Skeletal muscle satellite cell (primary cell): ENCODE results near the gene SPDYC.

Experiments
- H3K27me3 ChIP-seq: 2 replicates; pipeline ENCODE4 v1.7.0; 2013; ENCODE audit warnings: low read length; ENCODE audit not compliant: control insufficient read depth, insufficient read depth
- H3K36me3 ChIP-seq: 2 replicates; pipeline ENCODE4 v1.7.0; 2013; ENCODE audit warnings: mild to moderate bottlenecking, control low read depth, low read length; ENCODE audit not compliant: insufficient read depth
- H3K4me1 ChIP-seq: 2 replicates; pipeline ENCODE4 v1.7.0; 2013; ENCODE audit warnings: low read length; ENCODE audit not compliant: control insufficient read depth, insufficient read depth
- H3K4me2 ChIP-seq: 2 replicates; pipeline ENCODE4 v1.7.0; 2013; ENCODE audit warnings: mild to moderate bottlenecking, low read length
- H3K4me3 ChIP-seq: 2 replicates; pipeline ENCODE4 v1.7.0; 2013; ENCODE audit warnings: low read length
- H3K9ac ChIP-seq: 2 replicates; pipeline ENCODE4 v1.7.0; 2013; ENCODE audit warnings: mild to moderate bottlenecking, low read depth, low read length, moderate library complexity
- H3K9me3 ChIP-seq: replicated peaks from 2 replicates; pipeline ENCODE4 v1.7.0; 2013; ENCODE audit warnings: mild to moderate bottlenecking, control low read depth, low read length

Gene SPDYC

DNA sequence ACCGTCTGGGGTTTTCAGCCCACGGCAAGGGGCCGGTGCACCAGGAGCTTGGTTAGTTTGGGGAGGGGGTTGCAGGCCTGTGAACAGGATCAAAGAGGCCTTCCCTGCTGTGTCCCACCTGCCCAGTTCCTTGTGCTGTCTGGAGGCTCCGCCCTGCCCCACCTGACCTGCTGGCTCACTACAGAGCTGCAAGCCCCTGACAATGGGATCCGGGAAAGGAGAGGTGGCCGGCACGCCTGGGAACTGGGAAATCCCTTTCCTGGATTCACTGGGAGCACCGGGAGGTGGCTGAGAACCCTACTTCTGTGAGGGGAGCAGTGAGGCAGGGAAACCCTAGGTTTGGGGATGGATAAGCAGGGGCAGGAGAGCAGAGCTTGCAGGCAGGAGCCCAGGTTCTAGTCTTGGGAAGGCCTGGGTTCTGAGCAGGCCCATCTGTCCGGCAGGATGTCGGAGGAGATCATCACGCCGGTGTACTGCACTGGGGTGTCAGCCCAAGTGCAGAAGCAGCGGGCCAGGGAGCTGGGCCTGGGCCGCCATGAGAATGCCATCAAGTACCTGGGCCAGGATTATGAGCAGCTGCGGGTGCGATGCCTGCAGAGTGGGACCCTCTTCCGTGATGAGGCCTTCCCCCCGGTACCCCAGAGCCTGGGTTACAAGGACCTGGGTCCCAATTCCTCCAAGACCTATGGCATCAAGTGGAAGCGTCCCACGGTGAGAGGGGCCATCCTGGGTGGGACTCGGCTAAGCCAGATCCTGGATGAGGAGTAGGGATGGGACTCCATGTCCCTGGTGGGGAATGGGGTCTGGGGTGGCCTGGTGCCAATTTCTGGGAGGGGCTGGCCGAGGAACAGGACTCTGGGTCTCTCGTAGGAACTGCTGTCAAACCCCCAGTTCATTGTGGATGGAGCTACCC, 12.5 kb downstream of the SPDYC start:
- Histone ChIP-seq H3K4me1 (peaks cover 20% of the 10 kb centered on the region), H3K36me3 (peaks cover 38% of the 10 kb centered on the region), H3K9me3 (no peaks in the 10 kb centered on the region), H3K27me3 (no peaks in the 10 kb centered on the region), H3K4me2 (peak overlapping the region; percentile 96), H3K4me3 (peak overlapping the region; percentile 100), H3K9ac (peak overlapping the region; percentile 97)

DNA sequence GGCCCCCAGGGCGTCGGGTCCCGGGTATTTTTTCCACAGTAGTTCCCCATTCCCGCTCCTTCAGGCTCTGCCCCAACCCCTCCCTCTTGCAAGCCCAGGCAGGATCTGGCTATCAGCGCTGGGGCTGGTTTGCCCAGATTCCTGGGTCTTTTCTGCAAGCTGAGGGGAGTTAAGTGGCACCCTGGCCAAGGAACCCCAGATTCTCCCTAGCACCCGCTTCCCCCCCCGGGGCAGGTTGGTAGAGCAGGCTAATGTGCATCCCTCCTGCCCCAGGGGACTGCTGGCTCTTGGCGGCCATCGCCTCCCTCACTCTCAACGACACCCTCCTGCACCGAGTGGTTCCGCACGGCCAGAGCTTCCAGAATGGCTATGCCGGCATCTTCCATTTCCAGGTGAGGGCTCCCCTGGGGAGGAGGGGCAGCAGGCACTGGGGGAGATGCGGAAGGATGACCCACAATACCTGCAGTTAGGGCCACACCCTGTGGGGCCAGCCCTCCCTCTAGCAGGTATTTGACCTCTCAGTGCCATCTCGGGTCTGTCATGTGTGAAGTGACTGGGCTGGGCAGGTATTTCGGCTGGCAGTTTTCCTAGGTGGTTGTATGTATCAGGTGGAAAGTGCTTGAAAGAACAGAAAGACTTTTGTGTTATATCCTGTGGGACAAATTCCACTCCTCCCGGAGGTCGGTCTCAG, 13.3 kb downstream of the SPDYC start:
- peak overlapping the region; percentile 96 for H3K4me2 ChIP-seq
- H3K4me3 ChIP-seq = peak overlapping the region; percentile 100
- no peaks in the 10 kb centered on the region for H3K27me3 ChIP-seq
- H3K9ac ChIP-seq = peak overlapping the region; percentile 97
- H3K4me1 ChIP-seq = peaks cover 20% of the 10 kb centered on the region
- no peaks in the 10 kb centered on the region for H3K9me3 ChIP-seq
- H3K36me3 ChIP-seq = peaks cover 44% of the 10 kb centered on the region

DNA sequence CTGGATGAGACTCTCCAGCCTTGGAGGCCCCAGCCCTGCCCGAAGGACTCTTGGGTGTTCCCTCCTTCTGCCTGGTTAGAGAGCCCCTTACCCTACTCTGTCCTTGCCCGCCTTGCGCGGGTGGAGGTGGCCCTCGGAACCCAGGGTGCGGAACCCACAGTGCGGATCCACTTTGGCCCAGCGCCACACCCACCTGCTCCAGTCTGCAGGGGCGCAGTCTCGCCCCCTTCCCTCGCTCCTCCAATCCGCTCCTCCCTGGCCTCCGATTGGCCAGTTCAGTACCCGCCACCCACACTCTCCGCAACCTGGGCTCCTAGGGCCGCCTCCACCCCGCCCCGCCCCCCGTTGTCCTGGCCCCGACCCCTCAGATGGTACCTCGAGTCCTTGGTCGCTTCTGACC, 14.1 kb downstream of the SPDYC start:
- Histone ChIP-seq H3K9ac (no peak overlapping the region), H3K27me3 (no peaks in the 10 kb centered on the region), H3K4me2 (no peak overlapping the region), H3K9me3 (no peaks in the 10 kb centered on the region), H3K4me1 (peaks cover 20% of the 10 kb centered on the region), H3K4me3 (no peak overlapping the region), H3K36me3 (peaks cover 47% of the 10 kb centered on the region)

DNA sequence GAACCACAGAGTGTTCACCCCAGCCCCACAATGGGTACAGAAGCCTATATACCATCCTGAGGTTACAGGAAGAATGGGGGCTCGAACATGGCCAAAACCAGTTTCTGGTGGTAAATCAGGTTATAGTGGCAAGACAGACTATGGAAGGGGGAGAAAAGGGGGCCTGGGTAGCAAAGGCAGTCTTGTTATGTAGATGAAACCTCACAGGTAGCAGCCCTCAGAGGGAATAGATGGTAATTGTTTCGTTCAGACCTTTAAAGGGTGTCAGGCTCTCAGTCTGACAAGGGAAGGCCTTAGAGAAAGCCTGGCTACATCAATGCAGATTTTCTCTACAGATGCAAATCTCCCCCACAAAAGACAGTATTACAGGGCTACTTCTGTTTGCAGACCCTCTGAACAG, 15.1 kb downstream of the SPDYC start:
- Histone ChIP-seq H3K27me3 (no peaks in the 10 kb centered on the region), H3K4me3 (no peak overlapping the region), H3K9me3 (no peaks in the 10 kb centered on the region), H3K4me1 (peaks cover 20% of the 10 kb centered on the region), H3K36me3 (peaks cover 57% of the 10 kb centered on the region), H3K9ac (no peak overlapping the region), H3K4me2 (no peak overlapping the region)

DNA sequence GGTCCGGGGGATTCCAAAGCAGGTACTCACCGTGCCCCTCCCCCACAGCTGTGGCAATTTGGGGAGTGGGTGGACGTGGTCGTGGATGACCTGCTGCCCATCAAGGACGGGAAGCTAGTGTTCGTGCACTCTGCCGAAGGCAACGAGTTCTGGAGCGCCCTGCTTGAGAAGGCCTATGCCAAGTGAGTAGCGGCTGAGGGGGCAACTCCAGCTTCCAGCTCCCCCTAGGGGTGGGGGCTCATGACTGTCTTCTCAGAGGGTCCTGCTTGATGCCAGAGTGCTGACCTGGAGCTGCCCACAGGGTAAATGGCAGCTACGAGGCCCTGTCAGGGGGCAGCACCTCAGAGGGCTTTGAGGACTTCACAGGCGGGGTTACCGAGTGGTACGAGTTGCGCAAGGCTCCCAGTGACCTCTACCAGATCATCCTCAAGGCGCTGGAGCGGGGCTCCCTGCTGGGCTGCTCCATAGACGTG, 15.9 kb downstream of the SPDYC start:
- no peaks in the 10 kb centered on the region for H3K27me3 ChIP-seq
- peaks cover 14% of the 10 kb centered on the region for H3K4me1 ChIP-seq
- H3K9ac ChIP-seq = no peak overlapping the region
- no peak overlapping the region for H3K4me2 ChIP-seq
- H3K36me3 ChIP-seq = peaks cover 60% of the 10 kb centered on the region
- no peak overlapping the region for H3K4me3 ChIP-seq
- no peaks in the 10 kb centered on the region for H3K9me3 ChIP-seq

DNA sequence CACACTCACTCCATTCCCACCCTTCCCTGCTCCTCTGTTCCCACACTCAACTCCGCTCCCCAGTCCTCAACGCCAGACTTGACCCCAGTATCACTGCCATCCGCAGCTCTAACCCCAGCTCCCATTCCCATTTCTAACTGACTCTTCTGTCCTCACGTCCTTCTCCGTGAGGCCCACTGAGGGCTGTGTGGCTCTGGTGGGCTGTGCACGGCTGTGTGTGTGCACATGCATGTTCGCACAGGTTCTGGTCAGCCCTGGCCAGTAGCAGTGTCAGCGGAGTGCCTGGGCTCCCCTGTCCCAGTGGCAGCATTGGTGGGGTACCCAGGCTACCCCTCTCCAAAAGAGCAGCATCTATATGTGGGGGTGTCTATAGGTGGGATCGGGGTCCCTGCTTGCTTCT, 16.7 kb downstream of the SPDYC start:
- Histone ChIP-seq H3K9me3 (no peaks in the 10 kb centered on the region), H3K4me1 (peaks cover 14% of the 10 kb centered on the region), H3K9ac (no peak overlapping the region), H3K27me3 (no peaks in the 10 kb centered on the region), H3K4me2 (no peak overlapping the region), H3K4me3 (no peak overlapping the region), H3K36me3 (peaks cover 62% of the 10 kb centered on the region)

DNA sequence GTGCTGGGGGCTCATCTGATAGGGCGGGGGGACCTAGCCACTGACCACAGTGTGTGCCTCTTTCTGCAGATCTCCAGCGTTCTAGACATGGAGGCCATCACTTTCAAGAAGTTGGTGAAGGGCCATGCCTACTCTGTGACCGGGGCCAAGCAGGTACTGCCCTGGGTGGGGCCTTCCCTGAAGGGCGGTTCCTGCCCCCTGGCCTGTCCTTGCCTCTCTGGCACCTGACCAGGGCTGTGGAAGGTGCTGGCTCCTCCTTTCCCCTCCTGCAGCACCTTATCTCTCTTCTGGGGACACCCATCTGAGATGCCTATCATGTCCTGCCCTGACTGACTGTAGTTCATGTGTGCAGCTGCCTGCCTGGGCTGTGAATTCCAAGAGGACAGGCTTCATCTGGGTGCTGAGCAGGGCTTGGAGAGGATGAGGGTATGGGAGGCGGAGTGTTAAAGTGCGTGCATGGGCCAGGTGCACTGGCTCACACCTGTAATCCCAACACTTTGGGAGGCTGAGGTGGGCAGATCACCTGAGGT, 17.2 kb downstream of the SPDYC start:
- H3K36me3 ChIP-seq = peaks cover 68% of the 10 kb centered on the region
- H3K9me3 ChIP-seq = no peaks in the 10 kb centered on the region
- peaks cover 14% of the 10 kb centered on the region for H3K4me1 ChIP-seq
- H3K4me3 ChIP-seq = no peak overlapping the region
- H3K27me3 ChIP-seq = no peaks in the 10 kb centered on the region
- no peak overlapping the region for H3K9ac ChIP-seq
- no peak overlapping the region for H3K4me2 ChIP-seq

DNA sequence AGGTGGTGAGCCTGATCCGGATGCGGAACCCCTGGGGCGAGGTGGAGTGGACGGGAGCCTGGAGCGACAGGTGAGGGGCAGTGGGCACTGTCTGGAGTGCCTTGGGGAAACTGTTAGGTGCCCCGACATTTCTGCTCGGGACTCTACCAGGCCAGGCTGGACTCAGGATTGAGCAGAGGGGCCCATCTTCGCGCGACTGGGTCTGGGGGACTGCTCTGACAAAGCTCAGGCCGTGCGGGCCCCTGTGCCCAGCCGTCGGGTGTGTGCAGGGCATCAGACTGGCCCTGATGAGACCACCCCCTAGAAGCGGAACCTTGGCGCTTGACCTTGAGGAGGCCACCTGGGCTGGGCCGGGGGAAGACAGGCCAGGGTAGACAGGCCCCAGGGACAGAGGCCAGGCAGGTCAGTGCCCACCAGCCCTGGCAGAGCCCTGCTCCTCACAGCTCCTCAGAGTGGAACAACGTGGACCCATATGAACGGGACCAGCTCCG, 18.0 kb downstream of the SPDYC start:
- H3K9ac ChIP-seq = no peak overlapping the region
- H3K4me3 ChIP-seq = no peak overlapping the region
- H3K27me3 ChIP-seq = no peaks in the 10 kb centered on the region
- H3K9me3 ChIP-seq = no peaks in the 10 kb centered on the region
- peaks cover 69% of the 10 kb centered on the region for H3K36me3 ChIP-seq
- no peak overlapping the region for H3K4me2 ChIP-seq
- peaks cover 8% of the 10 kb centered on the region for H3K4me1 ChIP-seq

DNA sequence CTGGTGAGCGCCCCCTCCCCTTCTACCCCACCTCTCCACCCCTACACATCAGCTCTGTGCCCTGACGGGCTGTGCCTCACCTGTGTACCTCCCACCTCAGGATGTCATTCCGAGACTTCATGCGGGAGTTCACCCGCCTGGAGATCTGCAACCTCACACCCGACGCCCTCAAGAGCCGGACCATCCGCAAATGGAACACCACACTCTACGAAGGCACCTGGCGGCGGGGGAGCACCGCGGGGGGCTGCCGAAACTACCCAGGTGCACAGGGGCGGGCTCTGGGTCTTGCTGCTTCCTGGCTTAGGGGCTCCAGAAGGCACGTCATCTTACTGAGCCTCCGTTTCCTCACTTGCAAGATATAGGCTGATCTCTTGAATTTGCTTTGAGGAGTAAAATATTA, 18.5 kb downstream of the SPDYC start:
- H3K36me3 ChIP-seq = peaks cover 66% of the 10 kb centered on the region

DNA sequence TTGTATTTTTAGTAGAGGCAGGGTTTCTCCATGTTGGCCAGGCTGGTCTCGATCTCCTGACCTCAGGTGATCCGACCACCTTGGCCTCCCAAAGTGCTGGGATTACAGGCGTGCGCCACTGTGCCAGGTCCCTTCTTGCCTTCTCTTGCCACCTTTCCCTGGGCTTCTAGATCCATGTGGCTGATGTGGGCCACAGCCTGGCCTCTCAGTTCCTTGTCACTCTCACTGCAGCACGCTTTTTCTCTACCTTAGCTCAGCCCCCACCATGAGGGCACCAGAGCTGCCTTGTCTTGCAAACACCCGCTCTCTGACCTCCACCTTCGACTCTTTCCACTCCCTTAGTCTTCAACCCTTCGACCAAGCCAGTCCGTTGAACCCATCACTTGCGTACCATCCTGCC, 19.2 kb downstream of the SPDYC start:
- Histone ChIP-seq H3K27me3 (no peaks in the 10 kb centered on the region), H3K4me2 (no peak overlapping the region), H3K4me3 (no peak overlapping the region), H3K4me1 (no peaks in the 10 kb centered on the region), H3K36me3 (peaks cover 63% of the 10 kb centered on the region), H3K9ac (no peak overlapping the region), H3K9me3 (no peaks in the 10 kb centered on the region)

More for the DNA sequence above, 18.5 kb downstream of the SPDYC start:
- Histone ChIP-seq H3K4me3 (no peak overlapping the region), H3K9me3 (no peaks in the 10 kb centered on the region), H3K27me3 (no peaks in the 10 kb centered on the region), H3K4me1 (peaks cover 3% of the 10 kb centered on the region), H3K4me2 (no peak overlapping the region), H3K9ac (no peak overlapping the region)

DNA sequence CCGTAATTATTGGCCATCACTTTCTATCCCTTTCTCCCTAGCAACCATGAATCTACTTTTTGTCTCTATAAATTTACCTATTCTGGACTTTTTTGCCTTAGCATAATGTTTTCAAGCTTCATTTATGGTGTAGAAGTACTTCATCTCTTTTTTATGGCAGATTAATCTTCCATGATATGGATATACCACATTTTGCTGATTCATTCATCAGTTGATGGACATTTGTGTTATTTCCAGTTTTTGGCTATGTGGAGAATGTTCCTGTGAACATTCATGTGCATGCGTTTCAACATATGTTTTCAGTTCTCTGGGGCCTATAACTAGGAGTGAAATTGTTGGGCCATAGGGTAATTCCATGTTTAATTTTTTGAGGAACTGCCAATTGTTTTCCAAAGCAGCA, 24.5 kb downstream of the SPDYC start:
- H3K4me3 ChIP-seq = no peak overlapping the region
- H3K4me1 ChIP-seq = no peaks in the 10 kb centered on the region
- no peak overlapping the region for H3K9ac ChIP-seq
- H3K36me3 ChIP-seq = peaks cover 58% of the 10 kb centered on the region
- H3K27me3 ChIP-seq = no peaks in the 10 kb centered on the region
- H3K9me3 ChIP-seq = no peaks in the 10 kb centered on the region
- H3K4me2 ChIP-seq = no peak overlapping the region
